A549 (cell line): ENCODE results near the gene HES4. TPM values are rescaled to one million over a fixed set of nuclear protein-coding genes. Genes with fewer than 3 reads are reported as not detected.

Experiments
- ATAC-seq, 2 experiments: fragments of 200-7000 bp in 1 of 2; fragments of >200 bp in 1 of 2; cut with Nextera tagmentation in 1 of 2; cut with Tn5 transposase in 1 of 2; 3 replicates each; pipeline versions ENCODE4 v1.8.0 to v1.9.1; 2018 to 2020; ENCODE audit warnings: mild to moderate bottlenecking in 1 of 2, moderate library complexity in 1 of 2
- CTCF ChIA-PET: fragments of 300-600 bp; sonication (Branson Sonifier 250); formaldehyde crosslinking; extraction: SDS; loops from one replicate; lab custom pipeline; 2021; ENCODE audit warnings: antibody characterized with exemption, inconsistent platforms; lab: Yijun Ruan, JAX
- POLR2A ChIA-PET: fragments of 350-600 bp; formaldehyde crosslinking; extraction: SDS; loops from one replicate; lab custom pipeline; 2021; ENCODE audit warnings: antibody characterized with exemption, inconsistent platforms; lab: Yijun Ruan, JAX
- DNase-seq, 2 experiments: peaks; one replicate each; pipeline versions ENCODE4 v3.0.0 to v3.0.0-alpha.2; 2011 to 2016; ENCODE audit warnings: low read depth in 1 of 2, low spot score in 1 of 2
- FAIRE-seq: peaks from 2 replicates; lab custom pipeline; 2011; peaks lifted over from hg19 to GRCh38; lab: Jason Lieb, UNC
- H3K27ac ChIP-seq, 2 experiments: fragments of >200 bp; sonication (Bioruptor Twin); formaldehyde crosslinking; 3 replicates each; pipeline ENCODE4 v1.5.1; 2016 to 2017
- H3K4me1 ChIP-seq: fragments of >200 bp; sonication (Bioruptor Twin); formaldehyde crosslinking; 3 replicates; pipeline ENCODE4 v1.6.1; 2016
- H3K4me2 ChIP-seq: fragments of >200 bp; sonication (Bioruptor Twin); formaldehyde crosslinking; 3 replicates; pipeline ENCODE4 v1.6.1; 2016
- H3K4me3 ChIP-seq: fragments of >200 bp; sonication (Bioruptor Twin); formaldehyde crosslinking; 3 replicates; pipeline ENCODE4 v1.5.1; 2016
- H3K9me3 ChIP-seq: fragments of >200 bp; sonication (Bioruptor Twin); formaldehyde crosslinking; 3 replicates; pipeline ENCODE4 v1.6.1; 2016
- BHLHE40 ChIP-seq: IDR thresholded peaks from 2 replicates; pipeline ENCODE4 v1.6.1; 2012; ENCODE audit warnings: low read depth, low read length, inconsistent platforms
- CBX2 ChIP-seq: fragments of 200-600 bp; sonication (generic); IDR thresholded peaks from 2 replicates; pipeline ENCODE4 v1.6.1; 2016; ENCODE audit warnings: low read depth, mild to moderate bottlenecking, borderline replicate concordance
- CBX8 ChIP-seq: fragments of 200-600 bp; sonication (generic); IDR thresholded peaks from 2 replicates; pipeline ENCODE4 v1.6.1; 2016
- CEBPB ChIP-seq, 2 experiments: fragments of >200 bp in 1 of 2; sonication (Bioruptor Twin) in 1 of 2; formaldehyde crosslinking in 1 of 2; IDR thresholded peaks; 2 replicates each; pipeline ENCODE4 v1.6.1; 2012 to 2016
- CHD4 ChIP-seq: fragments of 200-600 bp; sonication (generic); IDR thresholded peaks from 2 replicates; pipeline ENCODE4 v1.6.1; 2016; ENCODE audit warnings: antibody characterized with exemption, mild to moderate bottlenecking, borderline replicate concordance
- CTCF ChIP-seq: fragments of >200 bp; sonication (Bioruptor Twin); formaldehyde crosslinking; IDR thresholded peaks from 3 replicates; pipeline ENCODE4 v1.5.1; 2016
- EHMT2 ChIP-seq: fragments of 200-600 bp; sonication (generic); IDR thresholded peaks from 2 replicates; pipeline ENCODE4 v1.6.1; 2016; ENCODE audit warnings: antibody characterized with exemption, low read depth, mild to moderate bottlenecking, moderate library complexity
- FOSB ChIP-seq: fragments of 250-450 bp; sonication (Bioruptor Pico); IDR thresholded peaks from 2 replicates; pipeline ENCODE4 v1.5.0; 2020; ENCODE audit warnings: mild to moderate bottlenecking, moderate library complexity
- HDAC2 ChIP-seq: fragments of 200-600 bp; sonication (generic); IDR thresholded peaks from 2 replicates; pipeline ENCODE4 v1.6.1; 2016
- JUN ChIP-seq, 2 experiments: fragments of >200 bp; sonication (Bioruptor Twin); formaldehyde crosslinking; IDR thresholded peaks; 2 replicates in 1 of 2; 3 replicates in 1 of 2; pipeline ENCODE4 v1.6.1; 2016 to 2017
- JUNB ChIP-seq: fragments of >200 bp; sonication (Bioruptor Twin); formaldehyde crosslinking; IDR thresholded peaks from 2 replicates; pipeline ENCODE4 v1.6.1; 2016
- MAFK ChIP-seq: fragments of 450-650 bp; IDR thresholded peaks from 2 replicates; pipeline ENCODE4 v1.6.1; 2014; ENCODE audit not compliant: partially characterized antibody
- NFE2L2 ChIP-seq: fragments of 150-350 bp; conservative IDR thresholded peaks from 2 replicates; pipeline ENCODE4 v1.6.1; 2014; ENCODE audit warnings: low read length
- NR3C1 ChIP-seq: fragments of >200 bp; sonication (Bioruptor Twin); formaldehyde crosslinking; IDR thresholded peaks from 3 replicates; pipeline ENCODE4 v1.6.1; 2017
- PHF8 ChIP-seq: fragments of 200-600 bp; sonication (generic); IDR thresholded peaks from 2 replicates; pipeline ENCODE4 v1.6.1; 2016; ENCODE audit warnings: low read depth, mild to moderate bottlenecking, antibody characterized with exemption, moderate library complexity, borderline replicate concordance
- POLR2A ChIP-seq: IDR thresholded peaks from 2 replicates; pipeline ENCODE4 v1.6.1; 2012; ENCODE audit warnings: mild to moderate bottlenecking, low read length
- RNF2 ChIP-seq: fragments of 200-600 bp; sonication (generic); IDR thresholded peaks from 2 replicates; pipeline ENCODE4 v1.6.1; 2016; ENCODE audit warnings: low read depth, mild to moderate bottlenecking, antibody characterized with exemption, moderate library complexity, borderline replicate concordance
- SREBF2 ChIP-seq: fragments of 450-650 bp; IDR thresholded peaks from 2 replicates; pipeline ENCODE4 v1.6.1; 2014; ENCODE audit warnings: mild to moderate bottlenecking, moderate library complexity
- TFCP2L1 ChIP-seq: fragments of 250-450 bp; sonication (Bioruptor Pico); IDR thresholded peaks from 2 replicates; pipeline ENCODE4 v1.5.0; 2021; ENCODE audit warnings: mild to moderate bottlenecking
- TP53 ChIP-seq: fragments of 250-450 bp; sonication (Bioruptor Pico); IDR thresholded peaks from 2 replicates; pipeline ENCODE4 v1.5.0; 2021; ENCODE audit warnings: mild to moderate bottlenecking, moderate library complexity
- ZC3H11A ChIP-seq: fragments of 450-650 bp; IDR thresholded peaks from 2 replicates; pipeline ENCODE4 v1.6.1; 2014; ENCODE audit warnings: antibody characterized with exemption, mild to moderate bottlenecking
- ZFP36 ChIP-seq: fragments of 450-650 bp; IDR thresholded peaks from 2 replicates; pipeline ENCODE4 v1.6.1; 2014; ENCODE audit warnings: borderline replicate concordance; ENCODE audit not compliant: partially characterized antibody
- ZNF302 ChIP-seq: fragments of 250-450 bp; sonication (Bioruptor Pico); IDR thresholded peaks from 2 replicates; pipeline ENCODE4 v1.9.0; 2021; ENCODE audit warnings: inconsistent platforms, mild to moderate bottlenecking, moderate library complexity
- ZSCAN20 ChIP-seq: fragments of 250-450 bp; sonication (Bioruptor Pico); IDR thresholded peaks from 2 replicates; pipeline ENCODE4 v1.8.0; 2022; ENCODE audit warnings: mild to moderate bottlenecking, moderate library complexity
- WGBS: methylation state at CpG from one replicate; pipeline ENCODE4 v1.1.6; 2017; ENCODE audit errors: missing lambda C conversion rate; 5-methylcytosine and 5-hydroxymethylcytosine counted together
- polyA plus RNA-seq, 4 experiments: library from polyadenylated mRNA; depleted of rRNA in 3 of 4; stranded (reverse); fragments of >200 nt; fragmentation: RNase III in 1 of 4; extraction: RNeasy Plus Mini Kit Qiagen cat#74134 plus additional on column Dnase treatment in 1 of 4; gene quantifications; 2 replicates in 3 of 4; 3 replicates in 1 of 4; pipeline ENCODE4 v1.2.3, GENCODE V29; 2011 to 2017
- TF ChIP-seq, protein P1 (sequence below): fragments of >200 bp; sonication (Bioruptor Twin); formaldehyde crosslinking; IDR thresholded peaks from 3 replicates; pipeline ENCODE4 v1.6.1; 2016

Gene HES4
- polyA plus RNA-seq, 2 of the 4 experiments (the other 2 are of a cell fraction) = 5.9 to 8.4 TPM

GRCh38 chr1:973459-974292 is 26.2 kb downstream of the HES4 start:
- Histone ChIP-seq H3K27ac (no peak overlapping the region), H3K4me1 (peaks cover 7% of the 10 kb centered on the region; the same call in 1 of the 3 replicates), H3K9me3 (no peaks in the 10 kb centered on the region), H3K4me3 (no peak overlapping the region), H3K4me2 (no peak overlapping the region)
- FAIRE-seq (no peak), ATAC-seq (no peak), DNase-seq (no peak)
- WGBS = 87% methylated on average over 14 of the region's 28 CpGs
- no peak for TF ChIP-seq HDAC2
- TF ChIP-seq TFCP2L1 (CRISPR knock-in tag) = no peak
- POLR2A ChIA-PET = no interaction called here
- CTCF ChIA-PET = interaction anchor here (2.7 to 3.7 kb wide), 2 partner anchors 33 to 69 kb away, joined by 11 to 26 read pairs; no protein-coding TSS in a partner anchor

DNA sequence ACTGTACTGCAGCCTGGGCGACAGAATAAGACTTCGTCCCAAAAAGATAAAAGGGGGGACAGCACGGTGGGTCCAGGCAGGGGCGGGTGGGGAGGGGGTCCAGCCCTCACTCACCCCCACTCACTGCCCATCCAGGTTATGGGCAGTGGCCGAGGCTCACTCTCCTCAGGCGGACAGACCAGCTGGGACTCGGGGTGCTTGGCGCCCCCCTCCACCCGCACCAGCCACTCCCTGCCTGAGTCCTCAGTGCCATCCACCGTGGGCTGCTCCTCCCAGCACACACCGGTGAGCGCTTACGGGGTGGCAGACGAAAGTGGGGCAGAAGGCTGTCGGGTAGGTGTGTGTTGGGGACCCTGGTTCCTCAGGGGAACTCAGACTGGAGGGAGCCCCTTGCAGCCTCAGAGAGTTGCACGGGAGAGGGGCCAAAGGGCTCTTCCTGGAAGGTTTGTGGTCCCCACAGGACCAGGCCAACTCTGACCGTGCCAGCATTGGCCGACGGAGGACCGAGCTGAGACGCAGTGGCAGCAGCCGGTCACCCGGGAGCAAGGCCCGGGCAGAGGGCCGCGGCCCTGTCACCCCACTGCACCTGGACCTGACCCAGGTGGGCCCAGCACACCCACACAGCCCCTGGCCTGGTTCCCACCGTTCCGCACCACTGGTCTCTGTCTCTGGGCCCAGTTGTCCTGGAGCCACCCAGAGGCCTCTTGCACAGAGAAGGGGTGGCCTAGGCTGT is 27.0 kb downstream of the HES4 start:
- WGBS = 96% methylated on average over 7 of the region's 28 CpGs
- CTCF ChIA-PET = interaction anchor here (3.7 kb wide), 1 partner anchor 32 kb away, joined by 26 read pairs; no protein-coding TSS in a partner anchor
- H3K4me2 ChIP-seq = no peak overlapping the region
- peaks cover 7% of the 10 kb centered on the region; the same call in 1 of the 3 replicates for H3K4me1 ChIP-seq
- ATAC-seq = no peak
- TF ChIP-seq CTCF (no peak), PHF8 (no peak), CBX8 (no peak), ZSCAN20 (CRISPR knock-in tag) (no peak), NR3C1 (no peak), TP53 (CRISPR knock-in tag) (no peak), CBX2 (no peak), ZNF302 (no peak), CEBPB (IDR thresholded peaks at IDR 0.05) (no peak), ZFP36 (no peak), JUN (IDR thresholded peaks at IDR 0.05) (no peak), NFE2L2 (no peak), FOSB (CRISPR knock-in tag) (no peak), JUNB (no peak)
- TF ChIP-seq, protein P1, sequence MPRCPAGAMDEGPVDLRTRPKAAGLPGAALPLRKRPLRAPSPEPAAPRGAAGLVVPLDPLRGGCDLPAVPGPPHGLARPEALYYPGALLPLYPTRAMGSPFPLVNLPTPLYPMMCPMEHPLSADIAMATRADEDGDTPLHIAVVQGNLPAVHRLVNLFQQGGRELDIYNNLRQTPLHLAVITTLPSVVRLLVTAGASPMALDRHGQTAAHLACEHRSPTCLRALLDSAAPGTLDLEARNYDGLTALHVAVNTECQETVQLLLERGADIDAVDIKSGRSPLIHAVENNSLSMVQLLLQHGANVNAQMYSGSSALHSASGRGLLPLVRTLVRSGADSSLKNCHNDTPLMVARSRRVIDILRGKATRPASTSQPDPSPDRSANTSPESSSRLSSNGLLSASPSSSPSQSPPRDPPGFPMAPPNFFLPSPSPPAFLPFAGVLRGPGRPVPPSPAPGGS = no peak
- TF ChIP-seq, all 56 proteins: peak for 0
- H3K27ac ChIP-seq = no peak overlapping the region
- FAIRE-seq (no peak), DNase-seq (no peak)
- no peaks in the 10 kb centered on the region for H3K9me3 ChIP-seq
- POLR2A ChIA-PET = no interaction called here
- no peak overlapping the region for H3K4me3 ChIP-seq

GRCh38 chr1:971751-972506 is 28.0 kb downstream of the HES4 start:
- H3K9me3 ChIP-seq = no peaks in the 10 kb centered on the region
- ATAC-seq = no peak
- 89% methylated on average over 12 of the region's 34 CpGs for WGBS
- FAIRE-seq = no peak
- ChIA-PET POLR2A (no interaction called here), CTCF (no interaction called here)
- H3K27ac ChIP-seq = no peak overlapping the region
- no peak overlapping the region for H3K4me3 ChIP-seq
- H3K4me1 ChIP-seq = peaks cover 13% of the 10 kb centered on the region; the same call in 2 of the 3 replicates
- no peak for DNase-seq
- no peak overlapping the region for H3K4me2 ChIP-seq
- no peak for TF ChIP-seq MAFK
- TF ChIP-seq CHD4 = no peak
- no peak for TF ChIP-seq ZC3H11A
- TF ChIP-seq BHLHE40 = no peak
- TF ChIP-seq EHMT2 = no peak
- no peak for TF ChIP-seq RNF2
- no peak for TF ChIP-seq SREBF2
- no peak for TF ChIP-seq ZNF302
- TF ChIP-seq POLR2A = no peak
- TF ChIP-seq, all 56 proteins: peak for 0
